Activated CD8-positive, alpha-beta memory T cell treated with anti-CD3 and anti-CD28 coated beads for 48 hours (primary cell): ENCODE measurements around the gene STXBP6.
"Not testable (repeated sequence)": the region's sequence is repeated elsewhere in the genome, so short reads cannot be mapped to it uniquely, and the experiment has no call there.

Experiments
- DNase-seq, 3 experiments: peaks; one replicate each; pipeline ENCODE4 v3.0.0-alpha.2; 2020; ENCODE audit warnings: low read depth in 2 of 3, low spot score in 2 of 3

The STXBP6 gene

GRCh38 chr14:24838945-24839616 is 210.9 kb downstream of the STXBP6 start:
- no peak for DNase-seq

- no peak for DNase-seq
Measured at GRCh38 chr14:24837280-24838046, 212.5 kb downstream of the STXBP6 start.

- not testable (repeated sequence) for DNase-seq
Measured at GRCh38 chr14:24836324-24836723, 213.6 kb downstream of the STXBP6 start.

GRCh38 chr14:24834956-24835355 is 215.0 kb downstream of the STXBP6 start:
- no peak for DNase-seq

- no peak for DNase-seq
Measured at GRCh38 chr14:24833385-24833784, 216.6 kb downstream of the STXBP6 start.

- DNase-seq: no peak
Measured at GRCh38 chr14:24831677-24832076, 218.3 kb downstream of the STXBP6 start.

GRCh38 chr14:24829862-24830261 is 220.1 kb downstream of the STXBP6 start:
- DNase-seq: no peak

GRCh38 chr14:24828486-24828885 is 221.5 kb downstream of the STXBP6 start:
- no peak for DNase-seq

GRCh38 chr14:24826390-24826789 is 223.6 kb downstream of the STXBP6 start:
- no peak for DNase-seq

GRCh38 chr14:24820616-24821015 is 229.3 kb downstream of the STXBP6 start:
- DNase-seq: no peak

- no peak for DNase-seq
Measured at GRCh38 chr14:24818823-24819341, 231.1 kb downstream of the STXBP6 start.

GRCh38 chr14:24818058-24818822 is 231.7 kb downstream of the STXBP6 start:
- no peak for DNase-seq

- DNase-seq: no peak
Measured at GRCh38 chr14:24817212-24818057, 232.5 kb downstream of the STXBP6 start.

- DNase-seq: no peak
Measured at GRCh38 chr14:24816929-24817211, 233.1 kb downstream of the STXBP6 start.

- DNase-seq: no peak
Measured at GRCh38 chr14:24816011-24816928, 233.7 kb downstream of the STXBP6 start.

- DNase-seq: no peak
Measured at GRCh38 chr14:24815543-24815942, 234.4 kb downstream of the STXBP6 start.

GRCh38 chr14:24814944-24815343 is 235.0 kb downstream of the STXBP6 start:
- no peak for DNase-seq

- DNase-seq: no peak
Measured at GRCh38 chr14:24814346-24814745, 235.6 kb downstream of the STXBP6 start.

GRCh38 chr14:24813819-24814259 is 236.1 kb downstream of the STXBP6 start:
- DNase-seq: no peak
